A673 (cell line): ENCODE data around the gene CHST15.

Experiments
- EZH2 ChIP-seq: fragments of 200-600 bp; sonication (generic); IDR thresholded peaks from 2 replicates; pipeline ENCODE4 v1.6.1; 2017; ENCODE audit warnings: borderline replicate concordance, low read depth, mild to moderate bottlenecking, mixed read lengths, antibody characterized with exemption, low read length; ENCODE audit not compliant: poor library complexity, severe bottlenecking
- TF ChIP-seq, protein P1 (sequence below): fragments of 300-800, 200-600 bp; sonication (generic); conservative IDR thresholded peaks from 2 replicates; pipeline ENCODE4 v1.5.1; 2017; ENCODE audit warnings: low read depth, mild to moderate bottlenecking, antibody characterized with exemption, low read length, moderate library complexity, mixed read lengths

DNA sequence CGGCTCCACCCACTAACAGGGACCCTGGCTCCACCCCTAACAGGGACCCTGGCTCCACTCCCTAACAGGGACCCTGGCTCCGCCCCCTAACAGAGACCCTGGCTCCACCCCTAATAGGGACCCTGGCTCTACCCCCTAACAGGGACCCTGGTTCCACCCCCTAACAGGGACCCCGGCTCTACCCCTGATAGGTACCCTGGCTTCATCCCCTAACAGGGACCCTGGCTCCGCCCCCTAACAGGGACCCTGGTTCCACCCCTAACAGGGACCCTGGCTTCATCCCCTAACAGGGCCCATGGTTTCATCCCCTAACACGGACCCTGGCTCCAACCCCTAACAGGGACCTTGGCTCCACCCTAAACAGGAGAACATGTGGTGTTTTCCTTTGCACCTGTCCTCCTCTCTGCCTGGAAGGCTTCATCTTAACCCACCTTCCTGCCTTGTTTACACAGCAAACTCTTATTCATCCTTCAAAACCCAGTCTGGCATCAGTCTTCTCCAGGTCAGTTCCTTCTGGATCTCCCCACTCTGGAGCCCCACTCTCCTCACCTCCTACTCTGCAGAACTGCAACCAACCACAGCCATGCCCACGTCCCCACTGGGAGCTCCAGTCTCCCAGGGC is 58.0 kb downstream of the CHST15 start:
- TF ChIP-seq EZH2, result no peak
- TF ChIP-seq, protein P1, sequence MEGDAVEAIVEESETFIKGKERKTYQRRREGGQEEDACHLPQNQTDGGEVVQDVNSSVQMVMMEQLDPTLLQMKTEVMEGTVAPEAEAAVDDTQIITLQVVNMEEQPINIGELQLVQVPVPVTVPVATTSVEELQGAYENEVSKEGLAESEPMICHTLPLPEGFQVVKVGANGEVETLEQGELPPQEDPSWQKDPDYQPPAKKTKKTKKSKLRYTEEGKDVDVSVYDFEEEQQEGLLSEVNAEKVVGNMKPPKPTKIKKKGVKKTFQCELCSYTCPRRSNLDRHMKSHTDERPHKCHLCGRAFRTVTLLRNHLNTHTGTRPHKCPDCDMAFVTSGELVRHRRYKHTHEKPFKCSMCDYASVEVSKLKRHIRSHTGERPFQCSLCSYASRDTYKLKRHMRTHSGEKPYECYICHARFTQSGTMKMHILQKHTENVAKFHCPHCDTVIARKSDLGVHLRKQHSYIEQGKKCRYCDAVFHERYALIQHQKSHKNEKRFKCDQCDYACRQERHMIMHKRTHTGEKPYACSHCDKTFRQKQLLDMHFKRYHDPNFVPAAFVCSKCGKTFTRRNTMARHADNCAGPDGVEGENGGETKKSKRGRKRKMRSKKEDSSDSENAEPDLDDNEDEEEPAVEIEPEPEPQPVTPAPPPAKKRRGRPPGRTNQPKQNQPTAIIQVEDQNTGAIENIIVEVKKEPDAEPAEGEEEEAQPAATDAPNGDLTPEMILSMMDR, result no peak
